ENCODE data around the gene GTF2IRD1.
"Not testable (repeated sequence)": the region's sequence is repeated elsewhere in the genome, so short reads cannot be mapped to it uniquely, and the experiment has no call there.

The GTF2IRD1 gene

DNA sequence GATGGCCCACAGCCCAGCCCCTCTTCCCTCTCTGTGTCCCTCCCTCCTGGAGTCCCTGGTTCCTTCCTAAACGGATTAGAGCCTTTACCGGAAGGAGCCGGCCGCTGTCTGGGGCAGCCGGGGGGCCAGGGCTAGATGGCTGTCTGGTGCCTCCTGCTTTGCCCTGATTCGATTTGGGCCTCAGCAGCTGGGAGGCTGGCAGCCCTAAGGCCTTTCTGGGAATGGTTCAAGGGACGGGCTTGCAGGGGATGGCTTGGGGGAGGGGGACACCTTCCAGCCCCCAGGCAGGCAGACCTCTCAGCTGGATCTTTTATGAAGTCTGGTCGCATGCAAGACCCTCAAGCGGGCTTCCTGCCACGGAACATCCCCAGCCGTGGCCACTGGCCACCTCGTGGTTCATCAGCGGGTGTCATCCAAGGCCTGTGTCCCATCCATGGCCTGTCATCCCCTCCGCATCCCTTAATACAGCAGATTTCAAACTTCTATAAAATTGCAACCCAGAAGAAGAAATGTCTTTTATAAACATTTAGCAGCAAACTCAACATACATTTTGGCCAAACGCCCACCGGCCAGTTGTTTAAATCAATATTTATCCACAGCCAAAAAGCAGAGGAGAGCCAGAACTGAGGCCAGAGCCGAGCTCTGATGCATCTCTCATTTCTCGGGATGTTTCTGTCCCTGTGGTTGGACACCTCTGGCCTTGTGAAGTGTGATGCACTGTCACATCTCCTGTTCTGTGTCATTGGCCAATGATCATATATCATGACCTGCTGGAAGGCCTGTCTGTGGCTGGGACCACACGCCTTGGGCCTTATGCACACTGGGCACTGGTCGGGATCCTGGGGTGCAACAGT lies 52.0 kb downstream of the GTF2IRD1 start:
- no peak for DNase-seq (ENCODE audit: low read depth, low spot score)
- H3K27ac ChIP-seq: no peak overlapping the region

DNA sequence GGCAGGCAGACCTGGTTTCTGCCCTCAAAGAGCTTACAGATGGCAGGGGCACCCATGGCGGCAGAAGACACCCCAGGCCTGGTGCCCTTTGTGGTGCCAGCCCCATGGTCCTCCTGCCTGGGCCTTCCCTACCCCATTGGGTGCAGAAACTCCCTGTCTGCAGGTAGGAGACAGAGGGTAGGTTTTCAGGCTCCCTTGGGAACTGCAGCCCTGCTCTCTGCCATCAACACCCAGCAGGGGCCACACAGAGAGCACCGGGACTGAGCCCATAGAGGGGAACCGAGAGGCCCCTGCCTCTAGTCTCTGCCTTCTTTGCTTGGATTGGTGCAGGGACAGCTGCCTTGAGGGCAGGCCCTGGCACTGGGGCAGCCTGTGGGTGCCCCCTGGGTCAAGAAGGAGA lies 52.6 kb downstream of the GTF2IRD1 start:
- no peak overlapping the region for H3K27ac ChIP-seq

DNA sequence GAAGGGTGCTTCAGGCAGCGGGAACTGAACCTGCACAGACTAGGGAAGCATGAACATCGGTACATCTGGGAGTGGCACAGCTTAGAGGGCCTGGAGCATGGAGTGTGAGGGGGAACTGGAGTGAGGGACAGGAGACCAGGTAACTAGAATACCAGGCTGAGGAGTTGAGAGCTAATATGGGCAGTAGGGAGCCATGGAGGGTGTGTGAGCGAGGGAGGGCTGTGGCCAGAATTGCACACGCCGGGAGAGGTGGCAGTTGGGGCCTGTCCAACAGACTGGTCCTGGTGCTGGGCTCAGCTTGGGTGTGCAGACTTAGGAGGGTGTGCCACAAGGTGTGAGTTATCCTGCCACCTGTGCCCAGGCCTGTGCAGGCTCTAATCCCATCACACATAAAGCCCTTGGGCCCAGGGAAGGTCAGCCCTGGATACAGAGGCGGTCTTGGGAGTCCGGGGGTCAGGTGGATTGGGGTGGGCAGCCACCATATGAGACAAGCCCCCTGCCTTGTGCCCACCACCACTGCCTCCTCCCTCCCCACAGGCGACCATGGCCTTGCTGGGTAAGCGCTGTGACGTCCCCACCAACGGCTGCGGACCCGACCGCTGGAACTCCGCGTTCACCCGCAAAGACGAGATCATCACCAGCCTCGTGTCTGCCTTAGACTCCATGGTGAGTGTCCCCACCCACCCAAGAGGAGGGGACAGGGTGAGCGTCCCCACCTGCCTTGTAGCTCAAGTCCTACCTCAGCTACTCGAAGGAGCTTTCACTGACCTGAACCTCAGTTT lies 54.0 kb downstream of the GTF2IRD1 start:
- no peak for DNase-seq (ENCODE audit: low read depth, low spot score)

More for the DNA sequence above, 52.6 kb downstream of the GTF2IRD1 start:
- DNase-seq (ENCODE audit: low read depth, low spot score): no peak

DNA sequence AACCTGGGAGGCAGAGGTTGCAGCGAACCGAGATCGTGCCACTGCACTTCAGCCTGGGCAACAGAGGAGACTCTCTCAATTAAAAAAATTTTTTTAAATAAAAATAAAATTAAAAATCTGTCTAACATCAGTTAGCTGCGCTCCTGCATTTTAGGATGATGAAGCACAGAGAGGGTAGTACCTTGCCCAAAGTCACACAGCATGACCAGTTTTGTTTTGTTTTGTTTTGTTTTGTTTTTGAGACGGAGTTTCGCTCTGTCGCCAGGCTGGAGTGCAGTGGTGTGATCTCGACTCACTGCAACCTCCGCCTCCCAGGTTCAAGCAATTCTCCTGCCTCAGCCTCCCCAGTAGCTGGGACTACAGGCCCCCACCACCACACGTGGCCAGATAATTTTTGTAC lies 55.7 kb downstream of the GTF2IRD1 start:
- DNase-seq (ENCODE audit: low read depth, low spot score); H3K27ac ChIP-seq: not testable (repeated sequence)

More for the DNA sequence above, 54.0 kb downstream of the GTF2IRD1 start:
- H3K27ac ChIP-seq: no peak overlapping the region

DNA sequence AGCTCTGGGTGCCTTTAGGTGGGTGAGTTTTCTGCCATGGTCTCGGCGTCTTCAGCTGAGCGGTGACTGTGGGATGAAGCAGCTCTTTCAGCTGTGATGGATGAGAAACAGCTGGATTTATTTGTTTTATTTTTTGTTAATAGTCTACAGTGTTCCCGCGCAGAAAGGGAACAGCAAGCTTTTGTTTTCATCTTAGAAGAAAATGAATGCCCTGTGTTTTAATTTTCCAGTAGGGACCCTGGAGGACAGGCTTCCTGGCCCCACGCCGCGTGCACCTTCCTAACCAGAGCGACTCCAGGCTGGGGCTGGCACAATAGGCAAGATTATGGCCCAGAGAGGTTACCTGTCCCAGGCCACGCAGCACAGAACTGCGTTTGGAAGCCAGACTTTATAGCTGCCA lies 57.6 kb downstream of the GTF2IRD1 start:
- no peak for DNase-seq (ENCODE audit: low read depth, low spot score)
- H3K27ac ChIP-seq: no peak overlapping the region

DNA sequence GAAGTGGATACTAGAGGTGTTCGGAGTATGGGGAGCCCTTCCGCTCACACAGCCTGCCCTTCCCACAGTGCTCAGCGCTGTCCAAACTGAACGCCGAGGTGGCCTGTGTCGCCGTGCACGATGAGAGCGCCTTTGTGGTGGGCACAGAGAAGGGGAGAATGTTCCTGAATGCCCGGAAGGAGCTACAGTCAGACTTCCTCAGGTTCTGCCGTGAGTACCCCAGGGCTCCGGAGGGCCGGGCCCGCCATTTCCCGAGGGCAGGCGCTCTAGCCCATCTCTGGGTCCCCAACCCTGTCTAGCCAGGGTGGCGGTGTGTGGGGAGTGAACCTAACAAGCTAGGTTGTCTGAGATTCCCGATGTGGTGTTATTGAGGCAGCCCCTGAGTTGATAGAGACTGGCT lies 59.1 kb downstream of the GTF2IRD1 start:
- no peak for DNase-seq (ENCODE audit: low read depth, low spot score)
- no peak overlapping the region for H3K27ac ChIP-seq

DNA sequence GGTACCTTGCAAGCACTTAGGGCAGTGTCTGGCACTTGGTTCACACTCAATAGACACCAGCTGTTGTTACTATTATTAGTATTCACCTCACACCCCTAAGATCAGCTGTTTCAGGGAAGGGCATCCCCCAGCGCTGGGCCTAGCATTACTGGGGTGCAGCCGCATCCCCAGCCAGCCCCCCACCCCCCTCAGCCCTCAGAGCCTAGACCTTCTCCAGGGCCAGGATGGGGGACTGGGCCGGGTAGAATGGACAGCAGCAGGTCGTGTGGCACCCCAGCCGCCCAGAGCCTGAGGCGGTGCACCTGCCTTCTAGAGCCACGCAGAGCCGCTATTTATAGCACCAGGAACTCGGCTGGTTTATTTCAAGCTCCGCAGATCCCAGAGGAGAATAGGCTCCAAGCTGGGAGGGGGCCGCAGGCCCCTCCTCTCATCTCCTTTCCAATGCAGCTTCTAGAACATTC lies 60.5 kb downstream of the GTF2IRD1 start:
- H3K27ac ChIP-seq: no peak overlapping the region
- no peak for DNase-seq (ENCODE audit: low read depth, low spot score)

DNA sequence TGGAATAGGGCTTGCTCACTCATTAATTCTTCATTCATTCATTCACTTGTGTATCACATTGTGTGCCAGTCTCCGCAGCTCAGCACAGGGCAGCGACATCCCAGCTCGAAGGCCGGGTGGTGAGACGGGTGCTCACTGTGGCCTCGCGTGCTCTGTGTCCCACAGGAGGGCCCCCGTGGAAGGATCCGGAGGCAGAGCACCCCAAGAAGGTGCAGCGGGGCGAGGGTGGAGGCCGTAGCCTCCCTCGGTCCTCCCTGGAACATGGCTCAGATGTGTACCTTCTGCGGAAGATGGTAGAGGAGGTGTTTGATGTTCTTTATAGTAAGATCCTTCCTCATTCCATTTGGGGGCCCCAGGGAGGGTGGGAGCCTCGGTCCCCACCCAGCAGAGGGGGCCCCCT lies 61.6 kb downstream of the GTF2IRD1 start:
- H3K27ac ChIP-seq: no peak overlapping the region
- DNase-seq (ENCODE audit: low read depth, low spot score): no peak

DNA sequence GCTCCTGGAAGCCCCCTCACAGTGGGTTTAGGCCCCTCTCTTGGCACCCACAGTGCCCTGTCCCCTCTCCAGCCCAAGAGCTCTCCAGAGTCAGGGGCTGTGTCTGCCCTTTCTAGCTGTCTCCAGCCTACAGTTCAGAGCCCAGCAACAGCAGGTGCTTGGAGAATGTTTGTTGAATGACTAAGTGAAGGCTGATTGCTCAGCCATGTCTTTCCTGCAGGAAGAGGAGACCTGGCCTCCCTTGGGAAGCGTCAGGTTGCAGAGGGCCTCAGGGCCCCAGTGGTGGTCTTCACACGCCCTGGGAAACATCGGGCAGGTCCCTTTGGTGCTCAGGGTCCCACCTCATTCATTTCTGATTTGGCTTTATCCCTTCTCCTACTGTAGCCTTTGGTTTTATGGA lies 62.5 kb downstream of the GTF2IRD1 start:
- H3K27ac ChIP-seq: no peak overlapping the region
- no peak for DNase-seq (ENCODE audit: low read depth, low spot score)

DNA sequence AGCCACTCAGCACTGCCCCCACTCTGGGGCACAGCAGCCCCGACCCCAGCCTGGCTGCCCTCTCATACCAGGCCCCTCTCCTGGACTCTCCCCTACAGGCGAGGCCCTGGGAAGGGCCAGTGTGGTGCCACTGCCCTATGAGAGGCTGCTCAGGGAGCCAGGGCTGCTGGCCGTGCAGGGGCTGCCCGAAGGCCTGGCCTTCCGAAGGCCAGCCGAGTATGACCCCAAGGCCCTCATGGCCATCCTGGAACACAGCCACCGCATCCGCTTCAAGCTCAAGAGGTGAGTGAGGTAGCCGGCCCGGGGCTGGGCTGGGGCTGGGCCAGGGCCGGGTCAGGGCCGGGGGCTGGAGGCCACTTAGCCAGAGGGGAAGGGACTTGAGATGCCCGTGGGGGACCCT lies 64.3 kb downstream of the GTF2IRD1 start:
- DNase-seq (ENCODE audit: low read depth, low spot score): no peak

DNA sequence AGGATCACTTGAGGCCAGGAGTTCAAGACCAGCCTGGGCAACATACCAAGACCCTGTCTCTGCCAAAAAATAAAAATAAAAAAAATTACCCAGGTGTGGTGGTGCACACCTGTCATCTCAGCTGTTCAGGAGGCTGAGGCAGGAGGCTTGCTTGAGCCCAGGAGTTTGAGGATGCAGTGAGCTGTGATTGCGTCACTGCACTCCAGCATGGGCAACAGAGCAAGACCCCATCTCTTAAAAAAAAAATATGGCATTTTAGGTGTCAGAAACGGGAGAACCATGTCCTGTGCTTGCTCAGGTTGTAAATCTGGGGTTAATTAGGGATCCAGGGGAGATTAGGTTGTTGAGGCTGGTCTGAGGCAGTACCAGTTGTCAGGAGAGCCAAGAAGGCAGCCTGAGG lies 64.9 kb downstream of the GTF2IRD1 start:
- DNase-seq (ENCODE audit: low read depth, low spot score): no peak
- no peak overlapping the region for H3K27ac ChIP-seq

More for the DNA sequence above, 64.3 kb downstream of the GTF2IRD1 start:
- H3K27ac ChIP-seq: no peak overlapping the region

DNA sequence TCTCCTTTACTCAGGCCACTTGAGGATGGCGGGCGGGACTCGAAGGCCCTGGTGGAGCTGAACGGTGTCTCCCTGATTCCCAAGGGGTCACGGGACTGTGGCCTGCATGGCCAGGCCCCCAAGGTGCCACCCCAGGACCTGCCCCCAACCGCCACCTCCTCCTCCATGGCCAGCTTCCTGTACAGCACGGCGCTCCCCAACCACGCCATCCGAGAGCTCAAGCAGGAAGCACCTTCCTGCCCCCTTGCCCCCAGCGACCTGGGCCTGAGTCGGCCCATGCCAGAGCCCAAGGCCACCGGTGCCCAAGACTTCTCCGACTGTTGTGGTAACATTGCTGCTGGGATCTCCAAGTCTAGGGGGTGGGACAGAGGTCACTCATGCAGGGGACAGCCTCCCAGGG lies 65.7 kb downstream of the GTF2IRD1 start:
- no peak overlapping the region for H3K27ac ChIP-seq
- no peak for DNase-seq (ENCODE audit: low read depth, low spot score)

DNA sequence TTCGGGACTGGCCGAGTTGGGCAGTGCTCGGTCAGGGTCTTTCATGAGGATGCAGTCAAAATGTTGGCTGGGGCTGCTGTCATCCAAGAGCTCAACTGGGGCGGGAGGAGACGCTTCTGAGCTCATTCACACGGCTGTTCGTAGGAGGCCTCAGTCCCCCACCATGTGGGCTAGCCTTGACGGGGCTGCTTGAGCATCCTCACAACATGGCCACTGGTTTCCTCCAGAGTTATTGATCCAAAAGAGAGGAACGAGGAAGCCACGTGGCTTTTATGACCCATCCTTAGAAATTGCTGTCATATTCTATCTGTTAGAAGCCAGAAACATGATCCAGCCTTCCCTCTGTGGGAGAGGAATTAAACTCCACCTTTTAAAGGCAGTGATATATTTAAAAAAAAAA lies 68.1 kb downstream of the GTF2IRD1 start:
- DNase-seq (ENCODE audit: low read depth, low spot score): no peak
- H3K27ac ChIP-seq: peak overlapping the region; percentile 74

DNA sequence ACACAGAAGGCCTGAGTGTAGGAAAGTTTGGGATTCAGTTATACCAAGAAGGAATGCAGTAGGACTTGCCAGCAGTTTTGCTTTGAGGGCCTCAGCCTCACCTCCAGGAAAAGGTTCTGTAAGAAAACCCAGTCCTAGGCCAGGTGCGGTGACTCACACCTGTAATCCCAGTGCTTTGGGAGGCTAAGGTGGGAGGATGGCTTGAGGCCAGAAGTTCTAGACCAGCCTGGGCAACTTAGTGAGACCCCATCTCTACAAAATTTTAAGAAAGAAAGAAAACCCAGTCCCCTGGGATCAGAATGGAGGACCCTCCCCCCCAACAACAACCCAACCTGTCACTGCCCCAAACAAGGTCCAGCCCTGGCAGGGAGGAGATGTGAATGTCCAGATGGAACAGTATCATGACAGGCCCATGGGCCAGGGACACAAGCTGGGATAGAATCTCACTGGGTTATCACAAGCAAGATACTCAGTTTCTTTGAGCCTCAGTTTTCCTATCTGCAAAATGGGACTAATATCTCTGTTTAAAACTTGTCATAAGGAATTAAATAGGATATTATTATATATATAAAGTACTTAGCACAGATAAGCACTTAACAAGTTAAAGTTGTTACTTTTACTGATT lies 68.7 kb downstream of the GTF2IRD1 start:
- no peak for DNase-seq (ENCODE audit: low read depth, low spot score)
- peak overlapping the region; percentile 74 for H3K27ac ChIP-seq

DNA sequence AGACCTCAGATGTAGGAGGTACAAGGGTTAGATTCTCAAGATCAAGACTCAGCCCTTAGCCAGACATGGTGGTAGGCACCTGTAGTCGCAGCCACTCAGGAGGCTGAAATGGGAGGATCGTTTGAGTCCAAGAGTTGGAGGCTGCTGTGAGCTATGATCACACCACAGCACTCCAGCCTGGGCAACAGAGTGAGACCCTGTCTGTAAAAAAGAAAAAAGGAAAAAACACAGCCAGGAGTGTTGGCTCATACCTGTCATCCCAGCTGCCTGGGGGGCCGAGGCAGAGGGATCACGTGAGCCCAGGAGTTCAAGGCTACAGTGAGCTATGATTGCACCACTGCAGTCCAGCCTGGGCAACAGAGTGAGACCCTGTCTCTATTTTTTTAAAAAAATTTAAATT lies 69.3 kb downstream of the GTF2IRD1 start:
- DNase-seq (ENCODE audit: low read depth, low spot score): no peak
- H3K27ac ChIP-seq: peak overlapping the region; percentile 74

DNA sequence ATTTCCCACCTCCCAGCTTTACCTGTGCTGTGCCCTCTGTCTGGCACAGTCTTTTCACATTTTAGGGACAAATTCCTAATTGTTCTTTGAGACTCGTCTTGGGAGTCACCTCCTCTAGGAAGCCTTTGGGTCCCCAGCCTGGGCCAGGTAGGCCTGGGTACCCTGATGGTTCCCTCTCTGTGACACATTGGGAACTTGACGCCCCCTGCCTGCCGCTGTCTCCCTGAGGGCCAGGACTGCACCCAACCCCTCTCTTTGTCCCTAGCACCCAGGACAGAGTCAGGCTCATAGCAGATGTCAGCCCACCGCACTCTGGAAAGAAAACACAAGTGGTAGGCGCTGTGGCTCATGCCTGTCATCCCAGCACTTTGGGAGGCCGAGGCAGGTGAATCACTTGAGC lies 71.4 kb downstream of the GTF2IRD1 start:
- H3K27ac ChIP-seq: peak overlapping the region; percentile 74
- DNase-seq (ENCODE audit: low read depth, low spot score): no peak

DNA sequence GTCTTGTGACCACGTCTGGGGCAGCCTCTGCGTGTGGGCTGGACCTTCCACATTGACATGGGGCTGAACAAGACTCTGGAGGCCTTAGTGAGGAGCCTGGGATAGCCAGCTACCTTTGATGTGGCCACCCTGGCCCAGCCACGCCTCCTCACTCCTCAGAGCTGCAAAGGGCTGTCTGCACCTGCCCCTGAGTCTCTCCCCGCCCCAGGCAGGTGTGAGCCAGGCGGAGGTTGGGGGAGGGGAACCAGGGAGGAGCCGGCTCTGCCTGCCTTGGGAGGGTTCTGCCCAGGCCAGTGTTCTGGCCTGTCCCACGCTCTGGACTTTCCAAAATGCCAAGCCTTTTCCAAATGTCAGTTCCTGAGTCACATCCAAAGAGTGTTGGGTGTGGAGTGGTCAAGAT lies 72.2 kb downstream of the GTF2IRD1 start:
- DNase-seq (ENCODE audit: low read depth, low spot score): peak; percentile 36
- peak overlapping the region; percentile 74 for H3K27ac ChIP-seq

DNA sequence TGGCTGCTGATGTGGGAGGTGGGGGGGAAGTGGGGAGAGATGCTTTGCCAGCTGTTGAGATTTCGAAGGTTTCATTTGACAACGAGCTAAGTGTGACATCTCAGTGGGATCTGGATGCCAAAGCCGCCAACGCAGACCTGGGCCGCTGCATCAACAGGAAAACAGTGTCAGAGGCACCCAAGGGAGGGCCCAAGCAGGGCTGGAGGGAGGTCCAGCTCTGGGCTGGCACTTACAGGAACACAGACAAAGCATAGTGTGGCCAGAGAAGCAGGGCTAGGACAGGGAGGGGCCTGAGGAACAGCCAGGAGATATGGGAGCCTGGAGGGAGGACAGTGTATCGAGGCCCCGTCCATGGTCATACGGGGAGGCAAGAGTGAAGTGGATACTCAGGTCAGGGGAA lies 73.1 kb downstream of the GTF2IRD1 start:
- DNase-seq (ENCODE audit: low read depth, low spot score): no peak

DNA sequence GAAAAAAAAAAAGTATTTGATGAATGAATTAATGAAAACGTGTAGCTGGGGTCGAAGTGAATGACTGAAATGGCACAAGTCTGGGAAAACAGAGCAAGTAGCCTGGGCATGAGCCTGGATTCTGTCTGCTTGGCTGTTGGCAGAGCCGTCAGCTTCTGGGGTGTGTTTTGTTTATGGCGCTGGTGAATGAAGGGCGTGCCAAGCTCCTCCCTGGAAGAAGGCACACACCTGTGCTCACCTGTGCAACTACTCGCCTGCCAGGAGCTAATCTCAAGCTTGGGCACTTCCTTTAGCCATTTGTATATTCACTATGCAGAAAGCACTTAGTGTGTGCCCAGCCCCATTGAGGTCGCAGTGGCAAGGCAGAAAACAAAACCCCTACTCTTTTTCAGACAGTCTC lies 74.1 kb downstream of the GTF2IRD1 start:
- DNase-seq (ENCODE audit: low read depth, low spot score): no peak
- H3K27ac ChIP-seq: peak overlapping the region; percentile 74

More for the DNA sequence above, 73.1 kb downstream of the GTF2IRD1 start:
- peak overlapping the region; percentile 74 for H3K27ac ChIP-seq

DNA sequence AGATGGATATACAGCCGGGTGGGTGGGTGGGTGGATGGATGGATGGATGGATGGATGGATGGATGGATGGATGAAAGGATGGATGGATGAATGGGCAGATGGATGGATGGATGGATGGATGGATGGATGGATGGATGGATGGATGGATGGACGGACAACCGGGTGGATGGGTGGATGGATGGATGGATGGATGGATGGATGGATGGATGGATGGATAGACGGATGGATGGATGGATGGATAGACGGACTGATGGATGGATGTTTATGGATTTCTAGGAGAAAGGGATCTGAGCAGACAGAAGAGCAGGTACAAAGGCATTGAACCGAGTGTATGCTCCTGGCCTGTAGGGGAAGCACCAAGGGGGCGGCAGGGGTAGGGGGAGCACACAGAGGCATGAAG lies 75.1 kb downstream of the GTF2IRD1 start:
- DNase-seq (ENCODE audit: low read depth, low spot score); H3K27ac ChIP-seq: not testable (repeated sequence)

DNA sequence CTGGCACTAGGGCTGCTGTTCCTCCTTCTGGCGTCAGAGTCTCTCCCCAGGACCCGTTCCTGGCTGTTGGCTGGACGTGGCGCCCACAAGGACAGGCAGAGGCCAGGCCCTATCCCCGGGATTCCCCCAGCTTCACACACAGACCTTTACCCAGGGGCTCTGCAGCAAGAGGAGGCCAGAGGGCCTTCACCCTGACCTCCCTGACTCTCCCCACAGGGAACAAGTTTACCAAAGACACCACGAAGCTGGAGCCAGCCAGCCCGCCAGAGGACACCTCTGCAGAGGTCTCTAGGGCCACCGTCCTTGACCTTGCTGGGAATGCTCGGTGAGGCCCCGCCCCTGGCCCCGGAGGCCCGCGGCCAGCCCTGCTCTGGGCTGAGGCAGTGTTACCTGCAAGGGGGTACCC lies 82.2 kb downstream of the GTF2IRD1 start:
- DNase-seq (ENCODE audit: low read depth, low spot score): no peak
- H3K27ac ChIP-seq: no peak overlapping the region
